GM19463 (cell line): Measurements from ENCODE around the gene SCYGR7.
"Not testable (repeated sequence)": the region's sequence is repeated elsewhere in the genome, so short reads cannot be mapped to it uniquely, and the experiment has no call there.

ENCODE experiments used
- ATAC-seq: cut with Tn5 transposase; IDR thresholded peaks from one replicate; pipeline ENCODE4 v1.9.1; 2021; ENCODE audit warnings: mild to moderate bottlenecking, moderate library complexity; ENCODE audit not compliant: unreplicated experiment

The SCYGR7 gene, protein sequence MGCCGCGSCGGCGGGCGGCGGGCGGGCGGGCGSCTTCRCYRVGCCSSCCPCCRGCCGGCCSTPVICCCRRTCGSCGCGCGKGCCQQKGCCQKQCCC

DNA sequence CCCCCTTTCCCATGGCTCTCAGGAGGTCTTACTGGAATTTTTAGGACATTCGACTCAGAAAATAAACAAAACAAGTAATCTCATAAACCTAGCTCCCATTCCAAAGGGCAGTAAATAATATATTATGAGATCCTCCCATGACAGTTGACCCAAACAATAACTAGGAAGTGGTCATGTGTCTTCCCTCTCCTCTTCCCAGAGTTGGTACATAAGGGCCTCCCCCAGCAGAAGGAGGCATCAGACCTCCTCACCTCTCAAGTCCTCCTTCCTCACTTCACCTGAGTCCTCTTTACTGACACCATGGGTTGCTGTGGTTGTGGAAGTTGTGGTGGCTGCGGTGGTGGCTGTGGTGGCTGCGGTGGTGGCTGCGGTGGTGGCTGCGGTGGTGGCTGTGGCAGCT is at the start of gene SCYGR7:
Gene SCYGR7, plus strand, starts transcription at position 301 of the 400 bp plus-strand sequence. Its CDS starts 0 bp downstream, at position 301.
- ATAC-seq: no peak

DNA sequence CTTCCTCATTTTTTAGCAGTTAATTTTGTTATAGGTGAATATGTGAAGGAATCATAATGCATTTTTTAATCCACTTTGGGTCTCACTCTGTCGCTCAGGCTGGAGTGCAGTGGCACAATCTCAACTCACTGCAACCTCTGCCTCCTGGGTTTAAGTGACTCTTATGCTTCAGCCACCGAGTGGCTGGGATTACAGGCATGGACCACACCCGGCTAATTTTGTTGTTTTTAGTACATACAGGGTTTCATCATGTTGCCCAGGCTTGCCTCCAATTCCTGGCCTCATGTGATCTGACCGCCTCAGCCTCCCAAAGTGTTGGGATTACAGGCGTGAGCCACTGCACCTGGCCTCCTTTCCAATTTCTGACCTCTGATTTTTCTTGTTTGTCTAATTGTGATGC is 43.9 kb upstream of the SCYGR7 start:
- ATAC-seq: no peak

DNA sequence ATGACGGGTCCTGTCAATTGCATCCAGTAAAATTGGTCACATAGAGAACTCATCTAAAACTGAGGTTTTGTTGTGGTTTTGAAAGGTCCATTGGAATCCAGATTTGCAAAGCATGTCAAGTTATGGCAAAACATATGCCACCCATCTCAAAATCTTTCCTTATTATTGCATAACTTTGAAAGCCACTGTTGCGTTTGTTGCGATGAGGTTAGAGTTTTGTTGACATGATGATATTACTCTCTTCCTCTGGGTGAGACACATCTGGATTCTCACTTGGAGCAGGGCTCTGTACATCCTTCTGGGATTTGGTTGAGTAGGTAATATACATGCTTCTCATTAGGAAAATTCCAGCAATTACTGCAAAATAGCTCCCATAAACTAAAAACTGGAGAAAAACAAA is 40.9 kb upstream of the SCYGR7 start:
- no peak for ATAC-seq

DNA sequence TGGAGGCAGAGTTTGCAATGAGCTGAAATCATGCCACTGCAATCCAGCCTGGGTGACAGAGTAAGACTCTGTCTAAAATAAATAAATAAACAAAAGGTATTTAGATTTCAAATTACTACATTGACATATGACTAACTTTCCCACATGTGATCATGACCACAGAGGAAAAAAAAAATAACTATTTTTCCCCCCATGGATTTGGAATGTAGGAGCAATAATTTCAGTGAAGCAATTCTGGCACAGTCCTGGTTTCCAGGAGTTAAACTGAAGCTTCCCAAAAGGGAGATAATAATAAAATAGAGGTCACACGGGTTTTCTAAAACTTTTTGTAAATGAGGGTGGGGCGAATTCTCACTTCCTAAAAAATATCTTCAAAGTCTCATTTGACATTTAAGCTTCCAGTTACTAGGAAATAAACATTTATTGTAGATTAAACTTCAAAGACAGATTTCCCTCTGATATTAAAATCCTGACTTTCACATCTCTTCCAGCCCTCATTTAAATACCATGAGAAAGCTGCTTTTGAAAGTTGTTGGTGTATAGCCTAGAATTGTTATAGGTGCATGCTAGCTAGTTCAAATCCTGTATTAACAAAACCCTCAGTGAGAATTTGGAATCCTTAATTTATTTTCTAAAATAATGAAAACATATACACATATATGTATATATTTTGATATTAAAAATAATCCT is 31.0 kb upstream of the SCYGR7 start:
- ATAC-seq: no peak

DNA sequence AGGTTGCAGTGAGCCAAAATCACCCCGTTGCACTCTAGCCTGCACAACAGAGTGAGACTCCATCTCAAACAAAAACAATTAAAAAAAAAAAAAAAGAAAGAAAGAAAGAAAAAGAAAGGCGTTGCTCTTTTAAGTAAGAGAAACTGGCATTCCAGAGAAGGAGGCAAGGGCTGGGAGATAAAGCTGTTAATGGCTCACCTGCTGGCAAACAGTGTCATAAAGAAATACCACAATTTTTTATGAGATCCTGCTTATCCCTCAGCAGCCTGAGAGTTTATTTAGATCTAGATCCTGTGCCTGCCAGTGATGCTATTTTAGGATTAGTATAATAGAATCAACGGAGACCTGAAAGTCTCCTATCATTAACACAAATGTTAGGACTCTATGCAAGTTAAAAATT is 26.6 kb upstream of the SCYGR7 start:
- no peak for ATAC-seq

DNA sequence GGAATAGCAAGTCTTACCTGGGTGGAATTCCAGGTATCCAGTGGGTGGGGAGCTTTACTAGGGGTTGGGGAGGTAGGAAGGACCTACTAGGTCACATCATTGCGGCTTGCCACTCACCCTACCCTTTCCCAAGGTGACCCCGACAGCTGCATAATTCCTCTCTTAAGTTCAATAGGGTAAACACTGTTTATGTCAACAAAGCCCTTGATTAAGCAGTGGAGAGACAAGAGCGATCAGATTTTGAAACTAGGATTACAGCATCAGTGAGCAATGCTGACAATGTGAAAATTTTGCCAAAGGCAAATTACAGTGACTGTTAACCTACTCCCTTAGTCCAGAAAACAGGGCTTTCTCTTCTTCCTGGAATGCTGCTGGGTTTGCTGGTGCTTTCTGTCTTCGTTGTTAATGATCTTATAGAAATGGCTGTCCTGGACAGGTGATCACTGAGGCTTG is 24.8 kb upstream of the SCYGR7 start:
- no peak for ATAC-seq

DNA sequence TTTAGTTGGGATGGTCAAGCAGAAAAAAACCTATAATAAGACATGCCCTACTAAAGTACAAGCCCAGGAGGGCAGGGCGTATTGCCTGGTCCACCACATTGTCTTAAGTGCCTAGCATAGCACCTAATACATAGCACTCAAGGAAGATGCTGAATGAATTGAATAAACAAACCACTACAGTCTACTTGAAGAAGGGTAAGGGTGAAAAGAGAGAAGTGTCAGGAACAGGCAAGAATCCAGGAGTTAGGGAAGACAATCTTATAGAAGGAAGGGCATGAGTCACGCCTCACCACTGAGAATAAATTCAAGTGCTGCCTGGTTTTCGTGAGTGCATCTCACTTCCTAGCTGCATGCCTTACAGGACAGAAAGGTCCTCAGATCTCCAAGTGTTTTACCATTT is 24.2 kb upstream of the SCYGR7 start:
- no peak for ATAC-seq

DNA sequence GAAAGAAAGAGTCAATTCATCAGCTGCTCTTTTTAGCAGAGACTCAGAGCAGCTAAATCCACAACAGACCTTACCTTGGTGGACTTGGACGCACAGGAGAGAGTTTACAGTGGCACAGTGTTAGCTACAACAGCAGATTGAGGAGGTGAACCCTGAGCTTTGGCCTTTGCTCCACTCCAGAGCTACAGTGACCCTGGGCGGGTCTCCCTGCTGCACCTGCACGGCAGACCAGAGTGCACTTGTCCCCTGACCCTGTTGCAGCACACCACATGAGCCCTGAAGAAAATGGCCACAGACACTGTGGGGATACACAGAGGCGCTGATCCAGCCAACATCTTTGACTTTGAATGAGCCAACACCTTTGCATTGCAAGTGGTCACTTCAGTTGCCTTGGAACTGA is 21.3 kb upstream of the SCYGR7 start:
- no peak for ATAC-seq

DNA sequence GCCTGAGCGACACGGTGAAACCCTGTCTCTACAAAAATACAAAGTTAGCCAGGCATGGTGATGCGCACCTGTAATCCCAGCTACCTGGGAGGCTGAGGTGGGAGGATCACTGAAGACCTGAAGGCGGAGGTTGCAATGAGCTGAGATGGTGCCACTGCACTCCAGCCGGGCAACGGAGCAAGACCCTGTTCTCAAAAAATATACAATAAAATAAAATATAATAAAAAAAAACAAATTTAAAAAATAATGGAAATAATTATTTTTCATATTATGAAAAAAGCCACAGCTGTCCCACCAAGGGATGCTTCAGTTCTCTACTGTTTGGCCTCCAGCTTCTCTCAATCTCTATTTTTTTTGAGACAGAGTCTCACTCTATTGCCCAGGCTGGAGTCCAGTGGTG is 20.7 kb upstream of the SCYGR7 start:
- ATAC-seq: no peak

DNA sequence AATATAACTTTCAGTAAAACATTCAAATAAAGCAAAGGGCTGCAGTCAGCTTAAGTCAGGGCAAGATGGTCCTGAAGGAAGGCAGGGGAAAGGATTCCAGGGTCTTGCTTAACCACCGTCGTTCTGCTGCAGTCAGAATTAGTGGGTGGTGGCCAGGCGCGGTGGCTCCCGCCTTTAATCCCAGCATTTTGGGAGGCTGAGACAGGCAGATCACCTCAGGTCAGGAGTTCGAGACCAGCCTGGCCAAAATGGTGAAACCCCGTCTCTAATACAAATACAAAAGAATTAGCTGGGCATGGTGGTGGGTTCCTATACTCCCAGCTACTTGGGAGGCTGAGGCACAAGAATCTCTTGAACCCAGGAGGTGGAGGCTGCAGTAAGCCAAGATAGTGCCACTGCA is 17.1 kb upstream of the SCYGR7 start:
- no peak for ATAC-seq

DNA sequence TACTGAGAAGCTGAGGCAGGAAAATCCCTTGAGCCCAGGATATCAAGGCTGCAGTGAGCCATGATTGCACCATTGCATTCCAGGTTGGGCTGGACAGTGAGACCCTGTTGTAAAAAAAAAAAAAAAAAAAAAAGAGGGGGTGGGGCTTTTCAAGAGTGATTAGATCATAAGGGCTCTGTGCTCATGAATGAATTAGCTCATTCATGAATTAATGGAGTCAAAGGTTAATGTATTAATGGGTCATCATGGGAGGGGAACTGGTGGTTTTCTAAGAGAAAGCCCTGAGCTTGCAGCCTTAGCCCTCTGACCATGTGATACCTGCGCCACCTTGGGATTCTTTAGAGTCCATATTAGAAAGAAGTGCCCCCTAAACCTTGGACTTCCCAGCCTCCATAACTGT is 14.8 kb upstream of the SCYGR7 start:
- no peak for ATAC-seq

DNA sequence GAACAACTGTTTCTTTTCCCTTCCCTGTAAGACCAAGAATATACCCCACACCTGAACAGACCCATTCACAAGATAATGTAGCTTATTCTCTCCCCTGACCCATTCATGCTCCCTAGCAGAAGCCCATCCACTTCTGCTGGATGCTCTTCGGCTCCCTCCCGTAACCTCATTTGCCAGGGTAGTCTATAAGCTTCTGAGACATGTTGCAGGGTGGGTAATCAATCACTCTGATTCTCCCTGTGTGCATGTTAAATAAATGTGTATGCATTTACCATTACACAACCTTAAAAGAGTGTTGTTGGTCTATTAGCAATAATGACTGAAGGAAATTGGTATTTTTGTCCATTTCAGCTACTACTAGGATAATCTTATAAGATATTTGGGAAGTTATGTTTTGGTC is 11.6 kb upstream of the SCYGR7 start:
- no peak for ATAC-seq

DNA sequence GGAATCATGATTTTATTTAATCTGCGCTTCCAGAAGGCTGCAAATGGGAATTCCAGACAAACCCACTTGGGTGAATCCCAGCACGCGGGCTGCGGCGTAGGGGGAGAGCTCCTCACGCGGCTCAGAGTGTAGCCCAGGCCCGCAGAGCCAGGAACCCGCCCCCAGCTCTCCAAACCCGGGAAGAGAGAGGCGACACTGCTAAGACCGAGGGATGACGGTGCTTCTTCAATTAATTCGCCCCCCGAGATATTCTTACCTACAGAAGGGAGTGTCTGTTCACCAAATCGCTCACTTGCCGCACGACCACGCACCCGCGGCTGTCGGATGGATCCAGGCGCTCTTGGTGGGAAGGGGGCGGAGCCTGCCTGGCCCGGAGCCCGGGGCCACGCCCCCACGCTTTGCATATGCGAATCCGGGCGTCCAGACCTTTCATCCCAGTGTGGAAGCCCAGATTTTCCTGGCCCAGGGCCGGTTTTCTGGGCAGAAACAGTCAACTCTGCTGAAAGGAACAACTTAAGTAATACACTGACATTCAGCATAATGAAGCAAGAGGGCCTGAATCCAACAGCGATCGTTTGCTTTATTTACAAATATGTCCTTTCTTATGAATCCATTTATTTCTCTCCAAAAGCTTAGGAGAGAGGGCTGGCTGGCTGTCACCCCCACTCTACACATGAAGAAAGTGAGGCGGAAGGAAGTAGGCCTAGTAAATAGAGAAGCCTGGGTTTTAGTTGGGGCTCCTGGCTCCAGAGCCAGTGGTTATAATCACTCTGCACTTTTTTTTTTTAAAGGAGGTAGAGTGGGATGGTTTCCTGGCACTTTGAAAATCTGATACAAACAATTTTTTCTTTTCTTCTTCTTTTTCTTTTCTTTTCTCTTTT is 10.2 kb upstream of the SCYGR7 start, which contains the start of gene SLC19A3:
Gene SLC19A3, minus strand, starts transcription at position 342 of the 881 bp plus-strand sequence. CDS start 15,710 bp downstream, outside the sequence.
- no peak for ATAC-seq

DNA sequence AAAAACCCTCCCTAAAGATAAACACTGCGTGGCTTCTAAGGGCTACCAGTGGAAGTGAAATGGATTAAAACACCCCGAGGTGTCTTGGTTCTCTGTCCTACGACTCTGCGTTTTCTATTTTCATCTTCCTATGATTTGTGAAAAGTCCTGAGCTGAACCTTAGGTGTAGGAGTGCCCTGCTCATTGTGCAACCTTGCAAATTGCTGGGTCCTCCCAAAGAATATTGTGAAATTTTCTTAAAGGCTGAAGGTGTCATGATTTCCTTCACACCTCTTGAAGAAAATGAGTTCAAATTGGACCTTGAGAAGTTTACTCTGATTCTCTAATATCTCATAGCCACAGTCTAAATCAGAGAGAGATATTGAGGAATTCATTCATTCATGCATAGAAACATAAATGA is 8.5 kb upstream of the SCYGR7 start:
- ATAC-seq: no peak

DNA sequence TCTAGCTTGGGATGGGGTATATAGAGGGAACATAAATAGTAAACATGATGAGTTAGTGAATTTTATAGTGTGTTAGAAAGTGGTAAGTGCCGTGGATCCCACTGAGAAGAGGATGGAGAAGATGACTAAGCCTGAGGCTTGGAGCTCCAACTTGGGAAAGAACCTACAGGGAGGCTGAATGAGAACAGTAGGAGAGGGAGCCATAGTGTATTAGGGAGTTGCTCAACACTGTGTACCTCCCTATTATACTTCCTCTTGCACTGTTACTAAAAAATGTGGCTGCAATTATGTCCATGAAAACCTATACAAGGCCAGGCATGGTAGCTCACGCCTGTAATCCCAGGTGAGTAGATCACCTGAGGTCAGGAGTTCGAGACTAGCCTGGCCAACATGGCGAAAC is 7.5 kb upstream of the SCYGR7 start:
- ATAC-seq: no peak

DNA sequence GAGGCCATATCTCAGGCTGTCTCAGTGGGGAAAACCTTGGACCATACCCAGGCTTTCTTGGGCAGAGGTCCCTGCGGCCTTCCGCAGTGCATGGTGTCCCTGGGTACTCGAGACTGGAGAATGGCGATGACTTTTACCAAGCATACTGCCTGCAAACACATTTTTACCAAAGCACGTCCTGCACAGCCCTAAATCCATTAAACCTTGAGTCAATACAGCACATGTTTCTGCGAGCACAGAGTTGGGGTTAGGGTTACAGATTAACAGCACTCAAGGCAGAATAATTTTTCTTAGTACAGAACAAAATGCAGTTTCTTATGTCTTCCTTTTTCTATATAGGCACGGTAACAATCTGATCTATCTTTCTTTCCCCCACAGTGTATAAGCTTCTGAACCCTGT is 5.3 kb upstream of the SCYGR7 start:
- not testable (repeated sequence) for ATAC-seq

DNA sequence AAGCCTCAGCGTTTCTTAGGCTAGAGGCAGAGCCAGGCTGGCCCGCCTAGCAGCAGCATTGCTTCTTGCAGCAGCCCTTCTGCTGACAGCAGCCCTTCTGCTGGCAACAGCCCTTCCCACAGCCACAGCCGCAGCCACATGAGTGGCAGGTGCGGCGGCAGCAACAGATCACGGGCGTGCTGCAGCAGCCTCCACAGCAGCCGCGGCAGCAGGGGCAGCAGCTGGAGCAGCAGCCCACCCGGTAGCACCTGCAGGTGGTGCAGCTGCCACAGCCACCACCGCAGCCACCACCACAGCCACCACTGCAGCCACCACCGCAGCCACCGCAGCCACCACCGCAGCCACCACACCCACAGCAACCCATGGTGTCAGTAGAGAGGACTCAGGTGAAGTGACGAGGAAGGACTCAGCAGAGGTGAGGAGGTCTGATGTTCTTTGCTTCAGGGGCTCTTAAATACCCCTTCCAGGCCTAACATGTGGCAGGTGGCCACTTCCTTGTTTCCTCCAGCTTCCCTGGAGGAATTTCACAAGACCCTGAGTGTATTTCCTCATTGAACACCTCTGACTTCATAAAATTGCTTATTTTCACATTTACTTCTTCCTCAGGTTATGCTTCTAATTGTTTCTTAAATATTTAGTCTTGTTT is 3.6 kb upstream of the SCYGR7 start, which contains the start of gene SCYGR6:
Gene SCYGR6, minus strand, starts transcription at position 364 of the 646 bp plus-strand sequence. Its CDS starts 0 bp downstream, at position 364.
- no peak for ATAC-seq

DNA sequence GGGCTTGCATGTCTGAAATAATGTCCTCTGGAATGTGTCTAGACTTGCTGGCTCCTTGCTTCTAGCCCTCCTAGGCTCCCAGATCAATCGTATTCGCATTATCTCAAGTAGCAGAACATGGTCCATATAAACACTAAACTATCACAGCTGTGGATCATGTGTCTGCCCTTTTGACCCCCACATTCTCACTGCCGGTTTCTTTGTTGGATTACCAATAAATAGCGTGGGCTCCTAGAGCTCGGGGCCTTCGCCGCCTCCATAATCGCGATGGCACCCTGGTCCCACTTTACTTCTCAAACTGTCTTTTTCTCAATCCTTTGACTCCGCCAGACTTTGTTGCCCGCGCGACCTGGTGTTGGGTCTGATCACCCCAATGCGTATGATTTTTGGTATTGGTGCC is 11.2 kb downstream of the SCYGR7 start:
- no peak for ATAC-seq

DNA sequence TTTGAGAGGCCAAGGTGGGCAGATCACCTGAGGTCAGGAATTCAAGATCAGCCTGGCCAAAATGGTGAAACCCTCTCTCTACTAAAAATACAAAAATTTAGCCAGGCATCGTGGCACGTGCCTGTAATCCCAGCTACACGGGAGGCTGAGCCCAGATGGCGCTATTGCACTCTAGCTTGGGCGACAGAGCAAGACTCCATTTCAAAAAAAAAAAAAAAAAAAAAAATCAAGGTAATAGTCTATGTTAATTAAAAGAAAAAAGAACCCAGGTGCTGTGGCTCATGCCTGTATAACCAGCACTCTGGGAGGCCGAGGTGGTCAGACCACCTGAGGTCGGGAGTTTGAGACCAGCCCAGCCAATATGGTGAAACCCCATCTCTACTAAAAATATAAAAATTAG is 12.6 kb downstream of the SCYGR7 start:
- not testable (repeated sequence) for ATAC-seq

DNA sequence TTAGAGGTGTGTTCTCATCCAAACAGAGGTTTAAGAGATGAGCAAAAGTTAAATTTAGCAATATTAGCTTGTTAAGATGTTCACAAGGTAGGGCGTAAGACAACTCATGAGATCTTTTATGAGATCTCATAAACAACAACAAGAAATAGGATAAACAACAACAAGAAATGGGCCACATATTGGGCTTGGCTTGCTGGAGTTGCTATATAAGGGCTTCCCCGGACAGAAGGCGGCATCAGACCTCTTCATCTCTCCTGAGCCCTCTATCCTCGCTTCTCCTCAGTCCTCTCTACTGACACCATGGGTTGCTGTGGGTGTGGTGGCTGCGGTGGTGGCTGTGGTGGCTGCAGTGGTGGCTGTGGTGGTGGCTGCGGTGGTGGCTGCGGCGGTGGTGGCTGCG is 17.5 kb downstream of the SCYGR7 start, which contains the start of gene SCYGR8:
Gene SCYGR8, plus strand, starts transcription at position 301 of the 400 bp plus-strand sequence. Its CDS starts 0 bp downstream, at position 301.
- no peak for ATAC-seq

DNA sequence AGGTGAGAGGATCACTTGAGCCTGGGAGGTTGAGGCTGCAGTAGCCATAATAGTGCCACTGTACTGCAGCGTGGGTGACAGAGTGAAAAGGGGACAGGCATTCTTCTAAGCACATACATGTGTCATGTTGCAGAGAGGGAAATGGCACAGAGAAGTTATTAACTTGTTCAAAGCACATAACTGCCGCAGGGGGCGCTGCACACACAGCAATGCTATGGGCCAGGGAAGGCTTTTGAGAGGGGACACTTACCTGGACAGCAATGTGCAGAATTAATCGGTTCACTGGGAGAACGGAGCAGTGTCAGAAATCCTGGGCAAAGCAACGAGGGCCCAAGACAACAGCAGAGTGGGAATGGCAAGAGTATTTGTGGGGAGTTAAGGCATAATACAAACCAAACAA is 19.9 kb downstream of the SCYGR7 start:
- no peak for ATAC-seq
